Thoracic aorta (tissue), 2 donors: ENCODE data around the gene IL1A. TPM values are rescaled to one million over a fixed set of nuclear protein-coding genes. Genes with fewer than 3 reads are reported as not detected.
A peak's percentile ranks its signal among the peaks of the same experiment; 100 is the strongest.

Experiments used
- ATAC-seq: fragments of 150-250 bp; one replicate; pipeline ENCODE4 v1.8.0; 2017; ENCODE audit warnings: low read depth; ENCODE audit not compliant: insufficient number of reproducible peaks, low FRiP score
- DNase-seq: peaks from one replicate; pipeline ENCODE4 v3.0.0-alpha.2; 2020; ENCODE audit warnings: low spot score
- H3K27ac ChIP-seq, 2 donors: fragments of 200-600 bp; sonication (generic); 1 replicate in 1 of 2; 2 replicates in 1 of 2; pipeline ENCODE4 v1.5.1; 2016; ENCODE audit warnings: mild to moderate bottlenecking in 2 of 2, moderate library complexity in 2 of 2
- H3K27me3 ChIP-seq: fragments of 200-600 bp; sonication (generic); replicated peaks from 2 replicates; pipeline ENCODE4 v1.6.0; 2016; ENCODE audit warnings: mild to moderate bottlenecking; ENCODE audit not compliant: insufficient read depth
- H3K36me3 ChIP-seq: fragments of 200-600 bp; sonication (generic); one replicate; pipeline ENCODE4 v1.5.1; 2016
- H3K4me1 ChIP-seq, 2 donors: fragments of 200-600 bp; sonication (generic); 1 replicate in 1 of 2; 2 replicates in 1 of 2; pipeline versions ENCODE4 v1.5.1 to v1.6.0; 2016; ENCODE audit warnings: low read depth in 2 of 2, mild to moderate bottlenecking in 1 of 2; ENCODE audit not compliant: control insufficient read depth in 1 of 2
- H3K4me3 ChIP-seq: fragments of 200-600 bp; sonication (generic); 2 replicates; pipeline ENCODE4 v1.5.1; 2016; ENCODE audit warnings: mild to moderate bottlenecking
- H3K9me3 ChIP-seq: fragments of 200-600 bp; sonication (generic); 2 replicates; pipeline ENCODE4 v1.5.1; 2016
- total RNA-seq, 2 donors: library from RNA; depleted of rRNA; stranded (reverse); fragments of >200 nt; gene quantifications; one replicate each; pipeline versions ENCODE4 v1.1.0 to v1.2.3, GENCODE V29; 2016
- TF ChIP-seq, protein P1 (sequence below): fragments of 200-600 bp; sonication (generic); IDR thresholded peaks from one replicate; pipeline ENCODE4 v1.5.1; 2019; ENCODE audit warnings: antibody characterized with exemption

Gene IL1A
- total RNA-seq, 2 donors from 2014 or later, result 0.56 TPM; not detected in 1

DNA sequence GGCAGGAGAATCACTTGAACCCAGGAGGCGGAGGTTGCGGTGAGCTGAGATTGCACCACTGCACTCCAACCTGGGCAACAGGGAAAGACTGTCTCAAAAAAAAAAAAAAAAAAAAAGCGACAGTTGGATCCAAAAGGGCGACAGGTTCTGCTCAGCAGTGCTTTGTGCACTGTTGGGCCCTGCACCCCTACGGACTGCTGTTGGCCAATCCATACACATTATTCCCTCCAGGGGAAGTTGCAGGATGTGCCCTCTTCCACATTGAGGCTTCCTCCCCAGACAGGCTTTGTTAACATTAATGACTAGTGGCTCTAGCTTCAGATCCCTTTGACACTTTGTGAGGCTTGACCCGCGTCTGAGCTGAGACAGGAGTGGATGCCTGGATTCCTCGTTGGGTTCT, 54.1 kb downstream of the IL1A start:
- ATAC-seq (no peak), DNase-seq (no peak)
- Histone ChIP-seq H3K9me3 (no peaks in the 10 kb centered on the region), H3K27me3 (no peaks in the 10 kb centered on the region), H3K36me3 (no peaks in the 10 kb centered on the region), H3K27ac (no peak overlapping the region), H3K4me3 (no peak overlapping the region), H3K4me1 (peaks cover 0 to 6% of the 10 kb centered on the region in 2 donors)
- TF ChIP-seq, protein P1, sequence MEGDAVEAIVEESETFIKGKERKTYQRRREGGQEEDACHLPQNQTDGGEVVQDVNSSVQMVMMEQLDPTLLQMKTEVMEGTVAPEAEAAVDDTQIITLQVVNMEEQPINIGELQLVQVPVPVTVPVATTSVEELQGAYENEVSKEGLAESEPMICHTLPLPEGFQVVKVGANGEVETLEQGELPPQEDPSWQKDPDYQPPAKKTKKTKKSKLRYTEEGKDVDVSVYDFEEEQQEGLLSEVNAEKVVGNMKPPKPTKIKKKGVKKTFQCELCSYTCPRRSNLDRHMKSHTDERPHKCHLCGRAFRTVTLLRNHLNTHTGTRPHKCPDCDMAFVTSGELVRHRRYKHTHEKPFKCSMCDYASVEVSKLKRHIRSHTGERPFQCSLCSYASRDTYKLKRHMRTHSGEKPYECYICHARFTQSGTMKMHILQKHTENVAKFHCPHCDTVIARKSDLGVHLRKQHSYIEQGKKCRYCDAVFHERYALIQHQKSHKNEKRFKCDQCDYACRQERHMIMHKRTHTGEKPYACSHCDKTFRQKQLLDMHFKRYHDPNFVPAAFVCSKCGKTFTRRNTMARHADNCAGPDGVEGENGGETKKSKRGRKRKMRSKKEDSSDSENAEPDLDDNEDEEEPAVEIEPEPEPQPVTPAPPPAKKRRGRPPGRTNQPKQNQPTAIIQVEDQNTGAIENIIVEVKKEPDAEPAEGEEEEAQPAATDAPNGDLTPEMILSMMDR, result no peak

DNA sequence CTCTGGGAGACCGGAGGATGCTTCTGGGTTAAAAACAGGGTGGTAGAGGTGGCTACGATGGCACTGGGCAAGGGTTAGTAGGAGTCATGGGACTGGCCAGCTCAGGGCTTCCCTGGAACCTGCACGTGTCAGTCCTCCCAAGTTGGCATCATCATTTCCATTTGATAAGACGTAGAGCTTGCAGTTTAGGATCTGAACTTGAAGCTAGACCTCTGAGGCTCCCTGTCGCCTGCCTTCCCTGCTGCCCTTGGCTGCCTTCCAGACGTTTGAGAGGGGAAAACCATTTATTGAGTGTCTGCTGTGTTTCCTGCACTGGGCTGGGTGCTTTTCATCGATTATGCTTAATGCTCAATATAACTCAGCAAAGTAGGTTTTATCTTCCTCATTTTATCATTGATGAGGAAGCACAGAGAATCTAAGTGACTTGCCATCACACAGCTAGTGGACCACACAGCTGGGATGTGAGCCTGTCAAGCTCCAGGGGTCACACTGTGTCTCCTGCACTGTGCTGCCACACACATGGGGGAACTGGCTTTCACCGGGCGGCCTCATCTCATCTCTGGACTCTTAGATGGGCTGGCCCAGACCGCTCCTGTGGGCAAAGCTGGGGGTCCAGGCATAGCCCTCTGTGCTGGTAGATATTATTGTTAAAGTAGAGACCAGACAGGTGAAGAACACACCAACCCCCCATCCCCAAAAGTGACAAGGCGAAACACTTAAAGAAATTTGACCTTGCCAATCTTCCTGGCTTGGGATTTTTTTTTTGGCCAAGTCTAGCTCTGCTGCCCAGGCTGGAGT, 55.7 kb downstream of the IL1A start:
- Histone ChIP-seq H3K27ac (no peak overlapping the region), H3K36me3 (no peaks in the 10 kb centered on the region), H3K4me1 (peaks cover 0 to 6% of the 10 kb centered on the region in 2 donors), H3K9me3 (no peaks in the 10 kb centered on the region), H3K27me3 (no peaks in the 10 kb centered on the region), H3K4me3 (no peak overlapping the region)
- DNase-seq (no peak), ATAC-seq (no peak)
- TF ChIP-seq, protein P1, result no peak

DNA sequence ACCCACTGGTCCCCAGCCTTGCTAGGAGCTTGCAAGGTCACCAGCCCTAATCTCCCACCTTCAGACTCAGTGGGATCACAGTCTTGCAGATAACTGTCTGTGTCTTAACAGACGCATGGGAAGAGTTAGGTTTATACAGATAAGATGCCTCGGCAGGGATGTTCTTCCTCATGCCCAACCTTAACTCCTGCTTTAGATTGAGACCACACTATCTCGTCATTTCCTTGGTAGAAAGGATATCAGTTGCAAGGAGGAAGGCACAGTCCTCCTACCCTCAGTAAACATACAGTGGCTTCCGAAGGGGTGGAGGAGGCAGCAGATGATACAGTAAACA, 56.3 kb downstream of the IL1A start:
- TF ChIP-seq, protein P1, result no peak
- H3K27ac ChIP-seq, result no peak overlapping the region
- no peaks in the 10 kb centered on the region for H3K9me3 ChIP-seq
- no peak for DNase-seq
- H3K36me3 ChIP-seq, result no peaks in the 10 kb centered on the region
- H3K4me1 ChIP-seq, result peaks cover 0 to 6% of the 10 kb centered on the region in 2 donors
- H3K27me3 ChIP-seq, result no peaks in the 10 kb centered on the region
- ATAC-seq, result no peak
- H3K4me3 ChIP-seq, result no peak overlapping the region

- Histone ChIP-seq H3K4me3 (no peak overlapping the region), H3K27me3 (no peaks in the 10 kb centered on the region), H3K4me1 (peaks cover 0 to 6% of the 10 kb centered on the region in 2 donors), H3K9me3 (no peaks in the 10 kb centered on the region), H3K36me3 (no peaks in the 10 kb centered on the region), H3K27ac (no peak overlapping the region)
- DNase-seq (no peak), ATAC-seq (no peak)
- TF ChIP-seq, protein P1, result no peak
Measured at GRCh38 chr2:112727276-112728028, 56.8 kb downstream of the IL1A start.

DNA sequence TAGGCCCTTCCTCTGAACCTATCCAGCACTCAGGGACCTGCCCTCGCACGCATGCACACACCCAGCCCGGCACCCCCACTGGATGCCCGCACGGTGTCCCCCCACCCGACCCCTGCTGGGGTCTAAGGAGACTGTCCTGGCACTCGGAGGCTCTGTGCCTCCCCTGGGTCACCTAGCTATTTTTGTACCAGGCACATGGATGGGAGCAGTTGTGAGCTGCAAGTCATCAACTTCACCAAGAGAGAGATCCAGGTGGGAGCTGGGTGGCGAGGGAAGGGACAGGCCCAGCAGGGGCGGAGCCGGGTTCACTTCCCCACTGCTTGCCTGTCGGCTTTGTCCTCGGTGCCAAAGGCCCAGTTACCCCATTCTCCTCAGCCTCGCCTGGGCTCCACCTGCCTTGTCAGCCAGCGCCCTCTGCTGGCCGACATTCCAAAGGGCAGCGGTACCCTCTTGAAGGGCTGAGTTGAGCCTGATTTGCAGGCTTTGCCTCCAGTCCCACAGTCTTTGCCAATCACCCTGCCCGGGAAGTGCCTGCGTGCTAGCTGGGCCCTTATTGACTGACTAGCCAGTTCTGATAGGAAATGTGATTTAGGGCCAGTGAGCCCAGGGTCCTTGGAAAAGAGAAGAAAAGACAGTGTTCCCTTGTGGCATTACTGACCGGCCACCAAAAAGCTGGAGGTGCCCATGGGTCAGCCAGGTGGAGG, 57.7 kb downstream of the IL1A start:
- peaks cover 0 to 6% of the 10 kb centered on the region in 2 donors for H3K4me1 ChIP-seq
- no peak overlapping the region for H3K27ac ChIP-seq
- no peaks in the 10 kb centered on the region for H3K36me3 ChIP-seq
- H3K27me3 ChIP-seq, result no peaks in the 10 kb centered on the region
- H3K4me3 ChIP-seq, result no peak overlapping the region
- TF ChIP-seq, protein P1, result peak; percentile 87
- no peaks in the 10 kb centered on the region for H3K9me3 ChIP-seq
- ATAC-seq (peak; percentile 72), DNase-seq (peak; percentile 46)
